Gastrocnemius medialis (tissue), 4 donors: Measurements from ENCODE around the gene PRKCA. TPM values are rescaled to one million over a fixed set of nuclear protein-coding genes. Genes with fewer than 3 reads are reported as not detected.

ENCODE experiments used
- ATAC-seq, 2 donors: fragments of 150-250 bp; one replicate each; pipeline ENCODE4 v1.9.1; 2016
- DNase-seq, 2 donors: peaks; one replicate each; pipeline ENCODE4 v3.0.0-alpha.2; 2019
- H3K27ac ChIP-seq, 4 donors: fragments of 200-600 bp; sonication (generic); 1 replicate in 1 of 4; 2 replicates in 3 of 4; pipeline ENCODE4 v1.5.1; 2016 to 2018; ENCODE audit warnings: mild to moderate bottlenecking in 2 of 4, moderate library complexity in 1 of 4
- H3K27me3 ChIP-seq, 3 donors: fragments of 200-600 bp; sonication (generic) in 2 of 3; 1 replicate in 1 of 3; 2 replicates in 2 of 3; pipeline versions ENCODE4 v1.5.1 to v1.6.0; 2016 to 2019; ENCODE audit warnings: mild to moderate bottlenecking in 1 of 3, moderate library complexity in 1 of 3
- H3K36me3 ChIP-seq, 2 donors: fragments of 200-600 bp; sonication (generic) in 1 of 2; one replicate each; pipeline ENCODE4 v1.5.1; 2017 to 2018
- H3K4me1 ChIP-seq, 2 donors: fragments of 200-600 bp; sonication (generic) in 1 of 2; one replicate each; pipeline ENCODE4 v1.5.1; 2016 to 2017; ENCODE audit warnings: mild to moderate bottlenecking in 2 of 2
- H3K4me3 ChIP-seq, 4 donors: fragments of 200-600 bp; sonication (generic) in 3 of 4; 1 replicate in 1 of 4; 2 replicates in 3 of 4; pipeline ENCODE4 v1.5.1; 2016 to 2019; ENCODE audit warnings: mild to moderate bottlenecking in 2 of 4
- H3K9me3 ChIP-seq, 3 donors: fragments of 200-600 bp; sonication (generic) in 2 of 3; 1 replicate in 1 of 3; 2 replicates in 2 of 3; pipeline ENCODE4 v1.5.1; 2016 to 2019
- POLR2A ChIP-seq, 2 donors: fragments of 450-650 bp; IDR thresholded peaks; one replicate each; pipeline ENCODE4 v1.6.1; 2017; ENCODE audit warnings: antibody characterized with exemption in 2 of 2, mild to moderate bottlenecking in 2 of 2, moderate library complexity in 2 of 2
- in situ Hi-C, 4 donors: fragments of 200-750 bp; cut with MboI; loops; one replicate each; pipeline versions ENCODE4 v1.15.0 to v1.8.0; 2017; ENCODE audit warnings: low sequenced_read_pairs in 4 of 4
- intact Hi-C: fragments of 100-400 bp; cut with DNase I; formaldehyde crosslinking; loops from one replicate; pipeline ENCODE4 v1.15.1; 2023; ENCODE audit warnings: low total_unique reads
- total RNA-seq, 4 donors: library from RNA; depleted of rRNA; stranded (reverse); fragments of >200 nt; gene quantifications; one replicate each; pipeline versions ENCODE4 v1.1.0 to v1.2.3, GENCODE V29; 2016
- TF ChIP-seq, protein P1 (sequence below), 5 experiments: fragments of 450-650 bp in 3 of 5; fragments of 200-600 bp in 2 of 5; sonication (generic) in 2 of 5; IDR thresholded peaks in 4 of 5; conservative IDR thresholded peaks in 1 of 5; 1 replicate in 4 of 5; 2 replicates in 1 of 5; pipeline ENCODE4 v1.5.1; 2016 to 2019; ENCODE audit warnings: antibody characterized with exemption in 5 of 5, mild to moderate bottlenecking in 3 of 5, moderate library complexity in 3 of 5

PRKCA gene
- total RNA-seq, 4 donors from 2014 or later, result 7.6 to 16.8 (median 11.1) TPM

DNA sequence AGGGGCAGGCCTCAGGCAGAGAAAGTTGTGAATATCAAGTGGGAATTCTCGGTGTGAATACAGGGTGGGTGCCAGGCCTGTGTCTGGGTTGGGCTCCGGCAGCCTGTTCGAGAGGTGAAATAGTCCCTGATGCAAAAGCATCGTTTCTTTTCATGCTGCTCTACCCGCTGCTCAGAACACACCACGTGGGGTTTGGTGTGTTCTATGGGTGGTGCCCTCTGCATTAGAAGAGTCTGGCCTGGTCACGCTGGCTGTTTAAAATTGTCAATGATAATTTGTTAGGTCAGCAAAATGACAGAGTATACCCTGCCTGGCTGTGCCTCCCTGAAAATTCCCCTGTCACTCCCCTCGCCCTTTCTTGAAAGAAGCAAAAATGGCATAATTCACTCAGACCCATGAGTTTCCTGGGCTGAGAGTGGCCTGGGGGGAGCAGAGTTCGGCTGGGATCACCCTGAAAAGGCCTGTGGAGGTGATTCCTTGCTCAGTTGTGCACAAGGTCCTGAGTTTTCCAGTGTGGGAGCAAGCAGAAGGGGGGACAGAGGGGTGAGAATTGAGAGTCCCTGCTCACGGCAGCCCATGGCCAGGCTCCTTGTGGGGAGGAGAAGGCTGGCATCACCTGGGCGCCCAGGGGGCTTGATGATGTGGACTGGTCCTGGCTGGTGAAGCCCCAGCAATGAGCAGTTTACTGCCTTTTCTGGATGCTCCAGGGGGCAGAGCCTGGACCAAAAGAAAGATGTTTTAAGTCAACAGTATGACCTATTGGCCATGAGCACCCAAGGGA is 535.7 kb downstream of the PRKCA start:
- no peak for ATAC-seq
- Histone ChIP-seq H3K4me1 (no peaks in the 10 kb centered on the region), H3K4me3 (no peak overlapping the region), H3K36me3 (no peaks in the 10 kb centered on the region), H3K9me3 (no peaks in the 10 kb centered on the region), H3K27me3 (peaks cover 24 to 36% (median 24%) of the 10 kb centered on the region in 3 donors), H3K27ac (no peak overlapping the region)
- in situ Hi-C loops (no loop called here), intact Hi-C loops (no loop called here)
- TF ChIP-seq, protein P1, sequence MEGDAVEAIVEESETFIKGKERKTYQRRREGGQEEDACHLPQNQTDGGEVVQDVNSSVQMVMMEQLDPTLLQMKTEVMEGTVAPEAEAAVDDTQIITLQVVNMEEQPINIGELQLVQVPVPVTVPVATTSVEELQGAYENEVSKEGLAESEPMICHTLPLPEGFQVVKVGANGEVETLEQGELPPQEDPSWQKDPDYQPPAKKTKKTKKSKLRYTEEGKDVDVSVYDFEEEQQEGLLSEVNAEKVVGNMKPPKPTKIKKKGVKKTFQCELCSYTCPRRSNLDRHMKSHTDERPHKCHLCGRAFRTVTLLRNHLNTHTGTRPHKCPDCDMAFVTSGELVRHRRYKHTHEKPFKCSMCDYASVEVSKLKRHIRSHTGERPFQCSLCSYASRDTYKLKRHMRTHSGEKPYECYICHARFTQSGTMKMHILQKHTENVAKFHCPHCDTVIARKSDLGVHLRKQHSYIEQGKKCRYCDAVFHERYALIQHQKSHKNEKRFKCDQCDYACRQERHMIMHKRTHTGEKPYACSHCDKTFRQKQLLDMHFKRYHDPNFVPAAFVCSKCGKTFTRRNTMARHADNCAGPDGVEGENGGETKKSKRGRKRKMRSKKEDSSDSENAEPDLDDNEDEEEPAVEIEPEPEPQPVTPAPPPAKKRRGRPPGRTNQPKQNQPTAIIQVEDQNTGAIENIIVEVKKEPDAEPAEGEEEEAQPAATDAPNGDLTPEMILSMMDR (IDR thresholded peaks at IDR 0.05 in 4 of 5, conservative IDR thresholded peaks at IDR 0.05 in 1 of 5), result no peak
- TF ChIP-seq POLR2A (IDR thresholded peaks at IDR 0.05), result no peak
- DNase-seq, result no peak

DNA sequence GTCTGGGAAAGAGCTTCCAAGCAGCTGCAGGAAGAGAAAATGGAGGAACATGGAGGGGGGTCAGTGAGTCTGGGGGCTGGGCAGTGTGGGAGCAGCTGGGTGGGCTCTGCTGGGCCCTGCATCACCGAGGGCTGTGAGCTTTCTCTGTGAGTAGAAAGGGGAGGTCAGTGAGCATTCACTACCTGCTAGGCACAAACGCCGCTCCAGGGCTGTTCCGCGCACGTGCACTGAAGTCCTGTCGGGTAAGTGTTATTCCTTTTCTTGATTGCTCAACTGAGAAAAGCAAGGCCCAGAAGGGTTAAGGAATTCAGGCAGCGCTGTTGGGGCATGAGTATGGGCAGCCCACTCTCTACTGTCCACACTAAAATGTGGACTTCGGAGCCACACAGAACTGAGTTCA is 537.2 kb downstream of the PRKCA start:
- TF ChIP-seq, protein P1 (IDR thresholded peaks at IDR 0.05 in 4 of 5, conservative IDR thresholded peaks at IDR 0.05 in 1 of 5), result no peak
- TF ChIP-seq POLR2A (IDR thresholded peaks at IDR 0.05), result no peak
- Histone ChIP-seq H3K27ac (no peak overlapping the region), H3K36me3 (no peaks in the 10 kb centered on the region), H3K4me1 (no peaks in the 10 kb centered on the region), H3K4me3 (no peak overlapping the region), H3K27me3 (peaks cover 14 to 23% (median 17%) of the 10 kb centered on the region in 3 donors), H3K9me3 (no peaks in the 10 kb centered on the region)
- in situ Hi-C loops (no loop called here), intact Hi-C loops (no loop called here)
- ATAC-seq (no peak), DNase-seq (no peak)

DNA sequence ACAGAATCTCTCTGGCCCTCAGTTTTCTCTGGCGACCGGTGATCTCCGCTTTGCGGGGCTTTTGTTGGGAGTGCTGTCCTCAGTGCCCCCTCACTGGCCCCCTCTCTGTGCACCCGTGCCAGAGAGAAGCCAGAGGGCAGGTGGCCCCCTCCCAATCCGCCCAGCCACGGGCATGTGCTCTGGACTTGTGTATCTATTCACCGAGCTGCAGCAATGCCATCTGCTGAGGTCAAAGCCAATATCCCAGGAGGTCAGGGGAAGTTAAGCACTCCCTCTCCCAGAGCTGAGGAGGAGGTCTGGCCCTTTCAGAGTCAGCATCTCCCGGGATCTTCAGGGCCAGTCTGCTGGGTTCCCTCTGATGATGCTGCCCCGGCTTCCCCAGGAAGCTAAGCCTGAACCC is 537.6 kb downstream of the PRKCA start:
- peaks cover 9 to 18% (median 14%) of the 10 kb centered on the region in 3 donors for H3K27me3 ChIP-seq
- TF ChIP-seq POLR2A (IDR thresholded peaks at IDR 0.05), result no peak
- TF ChIP-seq, protein P1 (IDR thresholded peaks at IDR 0.05 in 4 of 5, conservative IDR thresholded peaks at IDR 0.05 in 1 of 5), result no peak
- H3K27ac ChIP-seq, result no peak overlapping the region
- in situ Hi-C loops, result no loop called here
- no peak overlapping the region for H3K4me3 ChIP-seq
- H3K36me3 ChIP-seq, result no peaks in the 10 kb centered on the region
- ATAC-seq (no peak), DNase-seq (no peak)
- no peaks in the 10 kb centered on the region for H3K9me3 ChIP-seq
- H3K4me1 ChIP-seq, result no peaks in the 10 kb centered on the region
- intact Hi-C loops, result no loop called here

DNA sequence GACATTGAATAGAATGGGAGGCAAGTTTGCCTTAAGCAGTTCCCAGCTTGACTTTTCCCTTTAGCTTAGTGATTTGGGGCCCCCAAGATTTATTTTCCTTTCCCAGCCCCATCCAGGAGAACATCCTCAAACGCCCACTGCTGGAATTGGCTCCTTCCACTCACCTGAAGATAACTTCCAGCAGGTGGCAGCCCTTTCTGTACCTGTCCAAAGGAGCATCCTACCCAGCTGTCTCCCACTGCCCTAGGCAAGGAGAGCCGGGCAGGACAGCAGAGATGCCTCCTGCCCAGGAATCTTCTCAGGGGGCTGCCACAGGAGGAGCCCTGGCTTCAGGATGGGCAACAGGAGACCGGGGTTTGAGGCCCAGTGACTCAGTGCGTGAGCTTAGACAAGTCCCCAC is 538.9 kb downstream of the PRKCA start:
- ATAC-seq, result no peak
- H3K9me3 ChIP-seq, result no peaks in the 10 kb centered on the region
- no peak overlapping the region for H3K4me3 ChIP-seq
- intact Hi-C loops (no loop called here), in situ Hi-C loops (no loop called here)
- H3K36me3 ChIP-seq, result no peaks in the 10 kb centered on the region
- no peak for DNase-seq
- peaks cover 0 to 8% (median under 1%) of the 10 kb centered on the region in 3 donors for H3K27me3 ChIP-seq
- no peaks in the 10 kb centered on the region for H3K4me1 ChIP-seq
- no peak for TF ChIP-seq POLR2A (IDR thresholded peaks at IDR 0.05)
- TF ChIP-seq, protein P1 (IDR thresholded peaks at IDR 0.05 in 4 of 5, conservative IDR thresholded peaks at IDR 0.05 in 1 of 5), result no peak
- no peak overlapping the region for H3K27ac ChIP-seq
